TTC549 (cell line): ENCODE measurements around the gene CDCA3.

Source experiments
- FAIRE-seq: peaks from 2 replicates; lab custom pipeline; 2012; peaks lifted over from hg19 to GRCh38; lab: Jason Lieb, UNC

CDCA3 gene

DNA sequence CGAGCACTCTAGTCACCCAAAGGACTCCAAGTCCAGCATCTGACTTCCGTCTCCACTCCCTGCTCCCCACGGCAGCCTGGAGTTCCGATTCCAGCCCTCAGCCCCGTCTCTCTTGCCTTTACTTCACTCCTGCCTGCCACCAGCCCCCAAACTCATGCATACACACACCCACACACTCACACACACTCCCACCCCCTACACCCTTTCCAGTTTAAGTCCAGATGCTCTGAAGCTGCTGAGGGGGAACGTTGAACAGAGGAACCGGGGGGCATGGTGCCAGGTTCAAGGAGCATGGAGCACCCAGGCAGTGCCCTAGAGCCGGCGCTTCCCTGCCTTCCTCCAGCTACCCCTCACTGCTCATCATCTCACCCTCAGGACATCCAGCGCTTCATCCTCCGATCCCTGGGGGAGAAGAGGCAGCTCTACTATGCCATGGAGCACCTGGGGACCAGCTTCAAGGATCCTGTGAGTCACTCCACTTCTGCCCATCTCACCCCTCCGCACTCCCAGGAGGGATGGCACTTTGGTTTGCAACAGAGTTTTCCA, 19.6 kb downstream of the CDCA3 start:
- FAIRE-seq: no peak

DNA sequence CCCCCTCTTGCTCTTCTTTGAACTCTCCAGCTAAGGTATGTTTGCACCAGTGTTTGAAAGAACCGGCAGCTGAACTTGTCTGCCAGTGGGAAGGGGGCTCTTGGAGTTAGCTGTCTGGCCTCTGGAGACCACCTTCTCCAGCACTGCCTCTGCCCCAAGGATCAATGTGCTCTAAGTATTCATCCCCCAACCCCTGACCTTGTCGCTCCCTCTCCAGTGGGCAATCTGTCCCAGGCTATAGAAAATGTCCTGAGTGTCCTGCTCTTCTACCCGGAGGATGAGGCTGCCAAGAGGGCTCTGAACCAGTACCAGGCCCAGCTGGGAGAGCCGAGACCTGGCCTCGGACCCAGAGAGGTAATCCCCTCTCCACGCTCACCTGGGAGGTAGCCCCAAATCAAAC, 20.1 kb downstream of the CDCA3 start:
- no peak for FAIRE-seq

DNA sequence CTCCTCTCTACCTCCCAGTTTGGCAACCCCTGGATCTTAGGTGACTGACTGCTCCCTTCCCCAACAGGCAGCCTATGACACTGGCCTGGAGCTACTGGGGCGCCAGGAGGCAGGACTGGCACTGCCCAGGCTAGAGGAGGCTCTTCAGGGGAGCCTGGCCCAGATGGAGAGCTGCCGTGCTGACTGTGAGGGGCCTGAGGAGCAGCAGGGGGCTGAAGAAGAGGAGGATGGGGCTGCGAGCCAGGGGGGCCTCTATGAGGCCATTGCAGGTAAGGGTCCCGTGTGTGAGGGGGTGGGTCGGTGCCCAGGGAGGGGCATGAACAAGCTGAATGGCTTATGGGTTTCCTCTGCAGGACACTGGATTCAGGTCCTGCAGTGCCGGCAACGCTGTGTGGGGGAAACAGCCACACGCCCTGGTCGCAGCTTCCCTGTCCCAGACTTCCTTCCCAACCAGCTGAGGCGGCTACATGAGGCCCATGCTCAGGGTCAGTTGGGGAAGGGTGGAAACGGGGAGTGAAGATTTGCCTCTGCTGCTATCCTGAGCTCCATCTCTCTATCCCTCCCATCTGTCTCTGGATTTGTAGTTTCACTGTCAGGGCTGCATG, 20.7 kb downstream of the CDCA3 start:
- no peak for FAIRE-seq

DNA sequence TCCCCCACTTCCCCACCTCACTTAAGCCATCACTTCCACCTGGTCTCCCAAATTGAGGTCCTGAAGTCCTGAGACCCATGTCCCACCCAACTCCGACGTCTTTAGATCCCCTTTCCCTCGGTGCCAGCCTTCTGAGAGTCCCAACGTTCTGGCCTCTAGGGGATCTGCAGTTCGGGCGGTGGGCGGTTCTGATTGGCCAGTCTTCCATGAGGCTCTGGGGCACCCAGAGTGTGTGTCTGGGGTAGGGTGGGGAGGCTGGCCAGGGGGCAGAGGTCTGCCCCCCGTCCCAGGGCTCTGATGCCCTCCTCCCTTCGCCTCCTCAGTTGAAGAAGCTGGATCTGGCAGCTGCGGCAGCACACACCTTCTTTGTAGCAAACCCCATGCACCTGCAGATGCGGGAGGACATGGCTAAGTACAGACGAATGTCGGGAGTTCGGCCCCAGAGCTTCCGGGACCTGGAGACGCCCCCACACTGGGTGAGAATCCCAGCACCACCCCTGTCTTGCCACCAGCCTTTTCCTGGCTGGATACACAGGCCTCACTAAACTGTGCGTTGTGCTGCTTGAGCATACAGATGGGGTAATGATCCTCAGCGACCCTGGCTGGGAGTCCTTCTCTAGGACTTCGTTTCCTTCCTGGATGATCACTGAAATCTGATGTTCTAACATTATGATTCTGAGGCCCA, 21.4 kb downstream of the CDCA3 start:
- FAIRE-seq: no peak

DNA sequence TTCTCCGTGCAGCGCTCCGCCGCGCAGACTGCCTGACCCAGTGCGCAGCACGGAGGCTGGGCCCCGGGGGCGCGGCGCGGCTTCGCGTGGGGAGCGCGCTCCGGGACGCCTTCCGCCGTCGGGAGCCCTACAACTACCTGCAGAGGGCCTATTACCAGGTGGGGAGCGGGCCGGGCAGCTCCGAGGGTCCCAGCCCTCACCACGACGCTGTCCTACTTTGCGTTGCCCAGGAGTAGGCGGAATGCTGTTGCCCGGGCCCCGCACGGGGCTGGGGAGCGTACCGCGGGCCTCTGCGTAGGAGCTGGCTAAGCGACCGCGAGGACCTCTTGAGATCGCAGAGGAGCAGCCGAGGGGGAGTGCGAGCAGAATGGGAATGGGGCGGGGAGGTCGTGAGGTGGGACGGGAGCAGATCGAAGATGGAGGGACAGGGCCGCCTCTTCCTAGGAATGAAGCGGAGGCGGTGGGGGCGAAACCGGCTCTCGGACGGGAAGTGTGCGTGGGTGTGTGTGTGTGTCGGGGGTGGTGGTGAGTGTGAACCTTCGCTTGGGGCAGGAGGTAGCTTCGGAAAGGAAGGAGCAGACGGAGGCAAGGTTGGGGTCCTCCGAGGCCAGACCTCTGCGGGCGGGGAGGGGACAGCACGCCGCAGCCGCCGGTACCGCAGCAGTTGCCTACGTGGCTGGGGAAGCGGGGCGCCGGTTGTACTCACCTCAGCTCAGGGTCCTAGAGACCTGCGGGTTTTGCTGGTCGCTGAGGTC, 22.1 kb downstream of the CDCA3 start:
- FAIRE-seq: no peak

DNA sequence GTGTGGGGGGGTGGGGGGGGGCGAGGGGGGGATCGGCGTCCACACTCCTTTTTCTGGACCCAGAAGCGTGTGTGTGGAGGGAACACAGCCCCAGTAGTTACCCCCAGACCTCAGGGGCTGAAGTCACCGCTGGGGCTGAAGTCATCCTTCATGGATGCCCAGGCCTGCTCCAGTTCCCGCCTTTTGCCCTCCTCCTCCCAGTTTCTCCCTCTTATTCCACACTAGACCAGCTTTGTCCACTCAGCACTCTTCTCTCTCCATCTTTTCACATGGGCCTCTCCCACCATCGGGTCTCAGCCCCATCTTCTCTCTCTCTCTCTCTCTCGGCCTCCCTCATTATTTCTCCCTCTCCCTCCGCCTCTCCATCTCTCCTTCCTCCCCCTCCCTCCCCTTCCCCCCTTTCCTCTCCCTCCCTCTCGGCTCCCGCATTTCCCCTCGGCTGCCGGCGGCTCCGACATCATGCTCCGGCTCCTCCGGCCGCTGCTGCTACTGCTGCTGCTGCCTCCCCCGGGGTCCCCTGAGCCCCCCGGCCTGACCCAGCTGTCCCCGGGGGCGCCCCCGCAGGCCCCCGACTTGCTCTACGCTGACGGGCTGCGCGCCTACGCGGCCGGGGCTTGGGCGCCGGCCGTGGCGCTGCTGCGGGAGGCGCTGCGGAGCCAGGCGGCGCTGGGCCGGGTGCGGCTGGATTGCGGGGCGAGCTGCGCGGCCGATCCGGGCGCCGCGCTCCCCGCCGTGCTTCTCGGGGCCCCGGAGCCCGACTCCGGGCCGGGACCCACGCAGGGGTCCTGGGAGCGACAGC, 22.9 kb downstream of the CDCA3 start, which contains the start of gene P3H3:
Gene P3H3, plus strand, starts transcription at position 426 of the 799 bp plus-strand sequence. Its CDS starts 34 bp downstream, at position 460.
- no peak for FAIRE-seq

DNA sequence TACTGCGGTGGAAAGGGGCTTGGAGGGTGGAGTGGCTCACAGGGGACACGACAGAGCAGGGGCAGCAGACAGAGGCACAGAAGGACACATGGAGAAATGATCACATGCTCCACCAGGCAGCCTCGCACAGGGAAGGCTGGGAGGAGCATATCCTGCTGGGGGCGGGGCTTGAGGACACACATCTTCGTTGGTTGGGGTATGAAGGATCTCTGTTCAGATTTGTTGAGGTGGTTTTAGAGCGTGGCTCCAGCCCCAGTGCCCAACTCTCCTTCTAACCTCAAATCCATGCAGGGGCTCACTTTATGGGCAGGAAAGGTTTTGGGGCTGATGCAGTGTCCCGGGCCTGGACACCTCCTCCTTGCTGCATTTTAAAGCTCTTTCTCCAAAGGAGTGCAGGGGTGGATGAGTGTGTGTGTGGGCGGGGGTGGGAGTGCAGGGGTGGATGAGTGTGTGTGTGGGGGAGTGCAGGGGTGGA, 23.6 kb downstream of the CDCA3 start:
- peak; percentile 90 for FAIRE-seq

DNA sequence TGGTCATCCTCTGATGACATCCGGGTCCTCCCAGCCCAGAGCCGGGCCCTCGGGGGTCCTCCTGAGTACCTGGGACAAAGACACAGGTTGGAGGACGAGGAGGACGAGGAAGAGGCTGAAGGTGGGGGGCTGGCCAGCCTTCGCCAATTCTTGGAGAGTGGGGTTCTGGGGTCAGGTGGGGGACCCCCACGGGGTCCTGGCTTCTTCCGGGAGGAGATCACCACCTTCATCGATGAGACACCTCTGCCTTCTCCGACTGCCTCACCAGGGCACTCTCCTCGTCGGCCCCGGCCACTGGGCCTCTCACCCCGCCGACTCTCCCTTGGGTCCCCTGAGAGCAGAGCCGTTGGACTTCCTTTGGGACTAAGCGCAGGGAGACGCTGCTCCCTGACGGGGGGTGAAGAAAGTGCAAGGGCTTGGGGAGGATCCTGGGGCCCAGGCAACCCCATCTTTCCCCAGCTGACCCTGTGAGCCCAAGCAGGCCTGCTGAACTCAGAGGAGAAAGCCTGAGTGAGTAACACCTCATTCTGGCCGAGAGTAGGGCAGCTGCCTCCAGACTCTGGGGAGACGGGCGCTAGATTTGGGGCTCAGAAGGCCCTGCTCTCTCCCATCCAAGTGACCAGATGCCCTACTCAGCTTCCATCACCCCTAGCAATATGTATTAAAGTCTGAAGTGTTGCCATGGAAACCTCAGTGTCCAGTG, 24.2 kb downstream of the CDCA3 start:
- no peak for FAIRE-seq

DNA sequence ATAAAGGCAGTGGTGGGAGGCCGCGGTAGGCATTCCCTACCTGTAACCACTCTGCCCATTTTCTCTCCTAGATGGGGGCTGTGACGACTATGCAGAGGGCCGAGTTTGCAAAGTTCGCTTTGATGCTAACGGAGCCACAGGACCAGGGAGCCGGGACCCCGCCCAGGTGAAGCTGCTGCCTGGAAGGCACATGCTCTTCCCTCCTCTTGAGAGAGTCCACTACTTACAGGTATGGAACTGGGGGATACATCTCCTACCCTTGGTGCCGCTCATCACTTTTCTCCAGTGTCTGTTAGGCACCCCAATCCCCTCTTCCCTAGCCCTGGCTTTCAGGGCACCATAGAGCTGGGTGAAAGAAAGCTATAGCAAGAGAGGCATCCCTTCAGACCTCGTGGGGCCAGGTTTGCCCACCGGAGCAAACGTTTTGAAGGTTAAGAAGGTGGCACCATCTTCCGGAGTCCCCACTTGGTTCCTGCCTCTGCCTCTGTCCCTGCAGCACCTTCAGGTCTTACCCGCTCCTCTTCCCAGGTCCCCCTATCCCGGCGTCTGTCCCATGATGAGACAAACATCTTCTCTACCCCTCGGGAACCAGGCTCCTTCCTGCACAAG, 24.9 kb downstream of the CDCA3 start:
- no peak for FAIRE-seq

DNA sequence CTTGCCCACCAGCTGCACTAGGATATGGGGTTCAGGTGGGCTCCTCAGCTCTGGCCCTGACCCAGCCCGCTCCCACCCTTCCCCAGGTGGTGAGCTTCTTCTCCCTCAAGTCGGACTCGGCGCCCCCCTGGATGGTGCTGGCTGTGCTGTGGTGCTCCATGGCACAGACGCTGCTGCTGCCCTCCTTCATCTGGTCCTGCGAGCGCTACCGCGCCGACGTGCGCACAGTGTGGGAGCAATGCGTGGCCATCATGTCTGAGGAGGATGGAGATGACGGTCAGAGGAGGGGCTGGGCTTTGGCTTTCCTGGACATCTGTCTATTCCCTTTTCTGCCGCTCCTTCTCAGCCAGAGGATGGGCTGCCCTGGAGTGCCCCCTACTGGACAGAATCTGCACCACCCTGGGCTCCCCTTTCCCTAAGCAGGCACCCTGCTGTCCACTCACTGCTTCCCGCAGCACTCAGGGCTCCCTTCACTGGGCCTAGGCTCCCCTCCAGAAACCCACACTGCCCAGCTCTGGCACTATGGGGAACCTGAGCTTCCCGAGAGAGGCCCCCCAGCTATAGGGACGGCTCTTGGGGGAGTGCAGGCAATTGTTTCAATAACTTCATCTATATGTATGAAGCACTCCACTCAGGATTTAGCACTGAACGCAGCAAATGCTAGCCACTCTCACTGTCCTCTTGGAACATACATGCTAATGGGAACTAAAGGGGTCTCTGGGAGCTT, 25.5 kb downstream of the CDCA3 start:
- FAIRE-seq: peak; percentile 7

DNA sequence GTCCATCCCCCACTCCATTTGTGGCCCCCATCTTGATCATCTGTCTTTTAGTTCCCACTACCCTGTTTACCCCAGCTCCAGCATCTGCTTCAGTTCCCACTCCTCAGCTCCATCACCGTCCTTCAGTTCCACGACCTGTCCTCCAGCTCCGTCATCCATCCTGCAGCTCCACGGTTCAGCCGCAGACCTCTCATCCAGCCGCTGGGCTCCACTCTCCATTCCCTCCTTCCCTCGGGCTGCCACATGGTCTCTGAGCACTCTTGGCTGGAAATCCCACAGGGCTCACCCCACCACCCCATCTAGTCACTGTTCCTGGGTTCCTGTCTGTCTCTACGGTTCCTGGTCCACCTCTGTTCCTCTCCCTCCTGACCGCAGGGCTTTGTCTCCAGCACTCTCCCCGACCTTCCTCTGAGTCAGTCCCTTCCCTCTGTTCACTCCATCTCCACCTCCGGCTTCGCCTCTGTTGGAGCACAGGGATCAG, 26.1 kb downstream of the CDCA3 start:
- FAIRE-seq: no peak

DNA sequence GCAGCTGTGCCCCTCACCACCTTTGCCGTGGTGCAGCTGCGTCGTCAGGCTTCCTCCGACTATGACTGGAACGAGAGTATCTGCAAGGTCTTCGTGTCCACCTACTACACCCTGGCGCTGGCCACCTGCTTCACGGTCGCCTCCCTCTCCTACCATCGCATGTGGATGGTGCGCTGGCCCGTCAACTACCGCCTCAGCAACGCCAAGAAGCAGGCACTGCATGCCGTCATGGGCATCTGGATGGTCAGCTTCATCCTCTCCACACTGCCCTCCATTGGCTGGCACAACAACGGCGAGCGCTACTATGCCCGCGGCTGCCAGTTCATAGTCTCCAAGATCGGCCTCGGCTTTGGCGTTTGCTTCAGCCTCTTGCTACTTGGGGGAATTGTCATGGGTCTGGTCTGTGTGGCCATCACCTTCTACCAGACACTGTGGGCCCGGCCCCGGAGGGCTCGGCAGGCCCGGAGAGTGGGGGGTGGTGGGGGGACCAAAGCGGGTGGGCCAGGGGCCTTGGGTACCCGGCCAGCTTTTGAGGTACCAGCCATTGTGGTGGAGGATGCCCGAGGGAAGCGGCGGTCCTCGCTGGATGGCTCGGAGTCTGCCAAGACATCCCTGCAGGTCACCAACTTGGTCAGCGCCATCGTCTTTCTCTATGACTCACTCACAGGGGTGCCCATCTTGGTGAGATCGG, 26.9 kb downstream of the CDCA3 start:
- FAIRE-seq: no peak

DNA sequence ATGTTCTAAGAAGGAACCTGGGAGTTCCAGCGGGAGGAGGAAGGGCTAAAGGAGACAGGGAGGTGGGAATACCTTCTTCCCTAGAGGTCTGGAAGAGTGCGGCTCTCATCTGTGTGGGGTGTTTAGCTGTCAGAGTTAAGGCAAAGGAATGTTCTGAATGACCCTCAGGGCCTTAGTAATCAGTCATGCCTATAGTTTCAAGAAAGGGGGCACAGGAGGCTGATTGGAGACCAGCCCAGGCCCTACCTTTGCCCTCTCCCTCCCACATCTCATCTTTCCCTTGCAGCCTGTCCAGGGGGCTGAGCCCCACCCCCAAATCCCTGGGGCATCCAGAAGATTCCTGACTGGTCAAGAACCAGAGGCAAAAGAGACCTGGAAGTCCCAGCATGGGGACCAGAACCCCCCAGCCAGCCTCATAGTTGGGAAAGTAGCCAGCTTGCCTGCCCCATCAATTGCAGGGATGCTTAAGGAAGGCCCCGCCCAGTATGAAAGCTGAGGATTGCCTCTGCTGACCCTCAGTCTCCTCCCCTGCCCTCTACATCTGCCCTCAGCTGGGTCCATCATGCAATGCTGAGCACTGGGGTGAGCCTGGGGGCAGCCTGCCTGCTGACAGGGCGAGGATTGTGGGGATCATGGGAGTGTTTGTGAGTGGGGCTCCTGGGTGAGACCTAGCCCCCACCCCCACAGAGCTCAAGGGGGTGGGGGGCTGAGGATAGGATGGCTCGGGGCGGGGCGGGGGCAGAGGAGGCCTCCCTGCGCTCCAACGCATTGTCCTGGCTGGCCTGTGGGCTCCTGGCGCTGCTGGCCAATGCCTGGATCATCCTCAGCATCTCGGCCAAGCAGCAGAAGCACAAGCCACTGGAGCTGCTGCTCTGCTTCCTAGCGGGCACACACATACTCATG, 27.7 kb downstream of the CDCA3 start:
- FAIRE-seq: no peak

DNA sequence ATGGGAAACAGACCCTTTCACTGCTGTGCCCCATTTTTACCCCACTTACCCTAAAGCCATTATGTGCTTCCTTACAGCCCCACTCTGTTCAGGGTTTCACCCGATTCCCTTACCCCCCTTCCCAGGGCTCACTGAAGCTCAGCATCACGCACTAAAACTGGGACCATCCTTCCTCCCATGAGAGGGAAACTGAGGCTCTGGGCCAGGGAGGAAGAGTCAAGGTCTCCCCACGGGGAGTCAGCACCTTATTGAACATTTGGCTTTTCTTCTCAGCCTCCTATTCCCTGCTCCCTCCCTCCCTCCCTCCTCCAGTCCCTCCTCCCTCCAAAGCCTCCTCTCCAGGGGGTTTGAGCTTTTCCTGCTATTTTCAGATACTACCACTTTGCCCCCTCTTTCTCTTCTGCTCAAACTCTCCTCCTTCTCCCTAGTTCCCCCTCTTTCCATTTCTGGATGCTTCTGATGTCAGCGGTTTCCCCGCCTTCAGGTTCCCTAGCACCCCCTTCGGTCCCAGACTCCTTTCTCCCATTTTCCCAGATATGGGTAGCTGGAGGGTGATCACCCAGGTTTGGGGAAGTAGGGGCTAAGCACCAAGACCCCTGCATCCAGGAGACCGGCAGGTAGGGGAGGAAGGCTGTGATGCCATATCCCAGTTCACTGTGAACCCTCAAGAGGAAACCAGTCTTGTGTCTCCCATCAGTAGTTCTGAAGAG, 28.5 kb downstream of the CDCA3 start:
- no peak for FAIRE-seq

DNA sequence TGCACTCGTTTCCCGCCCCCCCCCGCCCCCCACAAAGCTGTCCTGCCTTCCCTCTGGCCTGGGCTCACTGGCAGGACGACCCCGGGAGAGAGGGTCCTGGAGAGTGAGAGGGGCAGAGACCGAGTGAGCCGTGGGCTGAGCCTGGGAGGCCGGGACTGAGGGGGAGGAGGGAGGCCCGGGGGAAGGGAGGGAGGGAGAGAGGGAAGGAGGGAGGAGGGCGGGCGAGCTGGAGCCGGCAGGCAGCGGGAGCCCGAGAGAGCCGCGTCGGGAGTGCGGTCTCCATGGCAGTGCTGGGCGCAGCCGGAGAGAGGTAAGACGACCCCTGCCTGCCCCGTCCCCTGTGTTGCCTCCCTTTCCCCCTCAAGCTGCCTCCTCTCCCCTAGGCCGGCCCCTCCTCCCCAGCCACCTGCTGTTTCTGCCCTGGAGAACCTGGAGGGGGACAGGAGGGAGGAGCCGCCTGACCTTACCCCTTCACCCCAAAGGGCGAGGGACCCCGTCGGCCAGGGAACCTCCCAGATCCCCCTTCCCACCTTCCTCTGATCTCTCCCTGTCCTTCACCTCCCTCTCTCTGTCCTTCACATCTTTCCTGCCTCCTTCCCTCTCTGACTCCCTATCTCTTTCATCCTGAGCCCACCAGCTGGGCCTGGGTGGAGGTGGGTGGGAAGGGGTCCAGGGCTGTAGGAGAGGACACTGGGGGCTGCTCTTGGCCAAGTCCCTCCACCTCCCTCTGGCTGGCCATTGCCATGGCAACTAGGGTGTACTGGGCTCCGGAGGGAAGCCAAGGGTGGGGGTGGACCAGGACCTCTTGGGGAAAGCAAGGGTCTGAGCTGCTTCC, 29.3 kb downstream of the CDCA3 start, which contains the start of gene GPR162:
Gene GPR162, plus strand, starts transcription at position 231 of the 835 bp plus-strand sequence. CDS start 2,078 bp downstream, outside the sequence.
- FAIRE-seq: no peak

DNA sequence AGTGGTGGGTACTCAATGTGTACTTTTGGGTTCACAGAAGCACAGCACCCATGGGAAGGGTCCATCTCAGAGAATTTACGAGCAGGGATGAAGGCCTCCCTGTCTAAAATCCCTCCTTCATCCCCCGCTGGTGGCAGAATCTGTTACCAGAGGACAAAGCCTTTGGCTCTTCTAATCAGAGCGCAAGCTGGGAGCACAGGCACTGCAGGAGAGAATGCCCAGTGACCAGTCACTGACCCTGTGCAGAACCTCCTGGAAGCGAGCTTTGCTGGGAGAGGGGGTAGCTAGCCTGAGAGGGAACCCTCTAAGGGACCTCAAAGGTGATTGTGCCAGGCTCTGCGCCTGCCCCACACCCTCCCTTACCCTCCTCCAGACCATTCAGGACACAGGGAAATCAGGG, 30.9 kb downstream of the CDCA3 start:
- no peak for FAIRE-seq
